Posterior cingulate gyrus (tissue), 11 donors: Measurements from ENCODE around the gene CELF2.

Experiments
- DNase-seq, 10 donors: peaks; one replicate each; pipeline versions ENCODE4 v3.0.0 to v3.0.0-alpha.2; 2020 to 2021; ENCODE audit warnings: mixed read lengths in 3 of 10
- intact Hi-C: fragments of 100-400 bp; cut with DNase I; formaldehyde crosslinking; loops from one replicate; pipeline ENCODE4 v1.15.1; 2023

Gene CELF2

DNA sequence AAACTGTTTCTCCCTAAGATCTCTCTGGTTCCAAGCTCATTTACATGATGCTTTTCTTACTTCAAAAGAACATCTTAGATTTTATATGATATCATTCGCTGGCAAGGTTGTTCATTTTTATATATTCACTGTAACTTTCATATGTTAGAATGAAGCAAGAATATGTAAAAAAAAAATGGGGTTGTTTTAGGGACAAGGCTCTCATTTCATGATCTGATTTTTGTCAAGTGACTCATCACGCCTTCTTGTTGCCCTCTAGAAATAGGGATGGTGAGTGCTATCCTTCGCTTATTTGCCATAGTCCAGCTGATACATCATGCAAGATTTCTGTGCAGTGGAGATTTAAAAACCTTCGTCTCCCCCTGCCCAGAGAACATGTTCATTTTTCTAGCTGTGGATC, 14.0 kb upstream of the CELF2 start:
- intact Hi-C loops = no loop called here

DNA sequence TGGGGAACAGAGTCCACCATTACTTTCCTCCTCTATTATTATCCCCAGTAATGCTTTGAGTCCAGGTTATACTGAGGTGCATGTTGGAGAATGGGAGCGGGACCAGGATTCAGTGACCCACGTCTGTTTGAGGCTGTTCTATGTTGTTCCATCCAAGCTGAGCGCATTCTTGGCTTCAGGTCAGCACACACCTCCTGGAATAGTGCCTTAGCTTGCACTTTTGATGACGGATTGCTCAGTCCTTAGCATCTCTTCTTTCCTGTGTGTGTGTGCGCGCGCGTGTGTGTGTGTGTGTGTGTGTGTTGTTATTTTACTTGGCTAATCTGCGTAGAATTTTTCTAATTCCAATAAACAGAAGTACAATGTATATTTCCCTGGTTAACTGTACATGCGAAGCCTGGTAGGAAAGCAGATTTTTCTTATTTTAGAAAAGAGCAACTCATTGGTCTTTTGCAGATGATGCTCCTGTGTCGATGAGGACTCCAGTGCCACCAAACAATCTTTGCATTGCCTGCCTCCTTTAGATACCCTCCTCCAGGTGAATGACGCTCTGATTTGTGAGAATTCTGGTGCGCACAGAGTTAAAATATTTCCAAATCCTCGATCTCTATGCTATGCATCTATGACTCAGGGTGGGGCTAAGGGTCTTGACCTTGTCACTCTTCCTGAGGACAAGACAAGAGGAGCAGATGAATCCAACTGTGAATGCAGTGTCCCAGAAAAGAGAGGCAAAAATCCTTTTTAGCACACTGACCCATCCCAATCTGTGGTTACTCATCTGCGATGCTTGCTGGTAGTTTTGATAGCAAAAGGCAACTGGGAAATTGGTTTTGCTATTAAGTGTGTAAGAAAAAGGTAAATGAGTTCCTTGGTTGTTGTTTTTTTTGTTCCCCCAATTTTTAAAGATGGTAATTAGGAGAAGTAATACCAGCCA, 13.3 kb upstream of the CELF2 start:
- intact Hi-C loops = no loop called here

More for the DNA sequence above, 14.0 kb upstream of the CELF2 start:
- no peak for DNase-seq

DNA sequence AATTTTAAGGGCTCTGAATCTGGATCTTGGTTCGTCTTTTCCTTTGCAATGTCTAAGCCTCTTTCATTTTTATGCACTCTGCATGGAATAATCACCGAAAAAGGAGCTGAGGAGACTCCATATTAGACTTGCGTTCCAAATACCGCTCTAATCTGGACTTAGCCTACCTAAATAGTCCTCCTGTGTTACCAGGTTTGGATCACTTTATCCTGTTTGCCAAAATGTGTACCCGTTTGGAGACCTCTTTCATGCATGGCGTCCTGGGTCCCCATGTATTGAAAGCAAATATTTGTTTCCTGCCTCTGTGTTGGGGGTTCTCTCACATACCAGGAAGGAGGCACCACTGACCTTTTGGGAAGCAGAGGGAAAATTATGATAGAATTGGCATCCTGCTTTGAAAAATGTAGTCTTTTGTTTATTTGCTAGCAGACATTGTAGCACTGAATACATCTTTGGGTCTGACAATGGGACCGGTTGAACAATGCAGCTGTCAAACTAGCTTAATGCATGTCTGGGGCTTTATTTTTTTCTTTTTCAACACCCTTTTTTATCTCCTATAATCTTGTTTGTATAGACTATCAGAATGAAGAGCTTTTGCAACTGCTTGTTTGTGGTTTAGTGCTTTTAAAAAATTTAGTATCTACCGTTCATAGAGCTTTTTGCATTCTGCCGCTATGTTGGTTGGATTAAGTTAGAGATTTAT, 11.8 kb upstream of the CELF2 start:
- no peak for DNase-seq
- intact Hi-C loops = no loop called here

More for the DNA sequence above, 13.3 kb upstream of the CELF2 start:
- no peak for DNase-seq

GRCh38 chr10:11006428-11006825, 11.2 kb upstream of the CELF2 start:
- intact Hi-C loops = no loop called here
- DNase-seq = no peak

DNA sequence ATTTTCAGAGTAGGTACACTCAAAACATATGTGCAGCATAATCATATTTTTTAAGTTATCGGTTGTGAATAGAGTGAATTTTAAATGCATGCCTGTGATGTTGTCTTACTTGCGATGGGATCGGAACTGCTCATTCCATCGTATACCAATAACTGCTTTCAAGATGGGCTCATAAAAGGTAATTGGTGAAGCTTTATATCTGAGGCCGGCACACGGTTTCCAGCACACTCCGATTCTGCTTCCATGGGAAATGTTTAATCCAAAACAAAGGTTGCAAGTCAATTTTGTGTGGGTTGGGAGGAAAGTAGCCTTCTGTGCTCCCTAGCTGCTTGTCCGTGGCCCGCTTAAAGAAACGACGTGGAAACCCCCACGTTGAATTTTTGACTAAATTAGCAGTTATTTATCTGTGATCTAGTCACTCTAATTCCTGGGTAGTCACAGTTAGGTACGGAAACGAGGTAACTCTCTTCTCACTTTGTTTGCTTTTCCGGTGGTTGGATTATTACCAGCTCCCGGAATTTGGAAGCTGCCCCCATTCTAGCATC, 10.1 kb upstream of the CELF2 start:
- intact Hi-C loops = no loop called here
- no peak for DNase-seq

GRCh38 chr10:11009471-11010308, 8.0 kb upstream of the CELF2 start:
- intact Hi-C loops = no loop called here
- peak in 1 of 10 donors; percentile 77 for DNase-seq

DNA sequence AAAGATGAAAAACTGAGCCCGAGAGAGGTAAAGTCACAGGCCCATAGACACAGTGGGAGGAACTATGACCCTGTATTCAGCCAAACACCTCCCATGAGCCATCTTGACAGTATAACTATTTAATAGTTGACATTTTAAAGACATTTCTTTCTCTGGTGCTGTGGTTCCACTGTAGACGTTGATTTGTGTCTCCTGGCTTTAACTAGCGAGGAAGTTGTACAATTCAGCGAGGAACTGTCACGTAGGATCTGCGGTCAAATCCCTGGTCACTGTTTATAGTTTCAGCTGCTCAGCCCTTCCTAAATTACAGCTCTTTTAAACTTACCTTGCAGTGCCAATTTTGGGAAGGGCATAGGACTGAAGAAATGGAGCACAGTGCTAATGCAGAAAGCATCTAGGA, 7.1 kb upstream of the CELF2 start:
- no peak for DNase-seq
- intact Hi-C loops = no loop called here

DNA sequence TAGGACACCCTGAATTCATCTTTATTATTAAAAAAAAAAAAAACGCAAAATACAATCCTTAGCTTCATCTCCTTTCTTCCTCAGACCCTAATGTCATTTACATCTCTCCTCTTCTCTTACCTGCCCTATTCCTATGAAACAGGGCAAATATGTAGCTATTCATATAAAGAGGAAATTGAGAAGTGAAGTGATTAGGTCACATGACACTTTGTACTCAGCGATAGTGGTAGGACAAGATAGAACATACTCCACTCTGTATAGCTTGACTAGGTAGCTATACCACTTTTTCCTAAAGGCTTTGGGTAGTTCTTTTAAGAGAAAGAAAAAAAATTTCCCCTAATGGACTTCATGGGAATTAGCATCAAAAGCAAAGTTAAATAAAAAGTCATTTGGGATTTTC, 6.2 kb upstream of the CELF2 start:
- no peak for DNase-seq
- intact Hi-C loops = no loop called here

- intact Hi-C loops = no loop called here
- DNase-seq = no peak
Measured at GRCh38 chr10:11011984-11012383, 5.7 kb upstream of the CELF2 start.

GRCh38 chr10:11012421-11013295, 5.0 kb upstream of the CELF2 start:
- intact Hi-C loops = no loop called here
- no peak for DNase-seq

- intact Hi-C loops = no loop called here
- no peak for DNase-seq
Measured at GRCh38 chr10:11013836-11014235, 3.8 kb upstream of the CELF2 start.

- no peak for DNase-seq
- intact Hi-C loops = no loop called here
Measured at GRCh38 chr10:11014671-11015445, 2.8 kb upstream of the CELF2 start.

DNA sequence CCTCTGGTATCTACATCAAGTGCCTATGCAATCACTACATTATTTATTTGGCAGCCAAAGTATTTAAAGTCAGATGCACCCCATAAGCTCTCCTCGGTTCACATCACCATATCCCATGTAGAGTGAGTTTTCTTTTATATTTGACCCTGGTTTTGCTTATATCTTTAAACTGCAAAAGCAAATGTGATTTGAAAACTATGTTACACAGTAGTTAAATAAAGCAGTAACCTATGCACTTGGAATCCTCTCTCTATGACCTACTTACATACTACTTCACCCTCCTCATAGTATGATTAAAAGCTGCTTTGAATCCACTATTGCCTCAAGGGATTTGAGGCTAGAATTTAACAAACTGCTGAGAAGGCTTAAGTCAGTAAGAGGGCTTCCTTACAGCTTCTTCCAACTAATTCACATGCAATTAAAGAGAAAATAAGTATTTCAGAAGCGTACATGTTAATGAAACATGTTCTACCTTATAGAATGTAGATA, 2.2 kb upstream of the CELF2 start:
- intact Hi-C loops = no loop called here
- no peak for DNase-seq

DNA sequence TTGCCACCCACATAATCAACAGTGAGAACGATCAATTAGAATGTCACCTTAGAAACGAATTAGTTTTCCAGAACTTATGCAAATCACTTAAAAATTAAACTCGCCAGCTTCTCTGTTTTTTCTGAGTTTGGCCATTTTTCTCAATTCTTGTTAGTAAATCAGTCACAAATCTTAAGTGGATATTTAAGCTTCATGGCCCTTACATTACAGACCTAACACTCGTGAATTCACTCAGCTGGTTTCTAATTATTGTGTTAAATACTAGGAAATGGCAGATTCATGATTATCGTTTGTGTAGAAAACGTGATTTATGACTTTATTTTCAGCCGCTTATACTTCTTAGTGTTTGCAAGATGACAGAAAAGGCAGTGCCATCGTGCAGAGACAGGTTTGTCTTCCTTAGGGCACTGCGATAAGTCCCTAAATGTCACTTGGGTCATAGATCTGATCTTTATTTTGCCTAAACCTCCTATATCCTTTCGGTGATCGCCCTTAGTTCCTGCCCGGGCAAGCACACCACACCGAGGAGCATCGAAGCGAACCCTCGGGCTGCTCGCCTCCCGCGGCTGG, 587 bp upstream of the CELF2 start:
- DNase-seq = no peak
- intact Hi-C loops = no loop called here

- DNase-seq = peak in 3 of 10 donors; percentile 20 to 80 (median 75)
- intact Hi-C loops = no loop called here
Measured at GRCh38 chr10:11018432-11018841, 765 bp downstream of the CELF2 start.

GRCh38 chr10:11018855-11019631, 1.4 kb downstream of the CELF2 start:
- intact Hi-C loops = no loop called here
- DNase-seq = no peak

GRCh38 chr10:11019724-11020547, 2.3 kb downstream of the CELF2 start:
- intact Hi-C loops = no loop called here
- no peak for DNase-seq
